H9 (cell line): ENCODE data around the gene S100A2. TPM values are rescaled to one million over a fixed set of nuclear protein-coding genes. Genes with fewer than 3 reads are reported as not detected.

Experiments
- DNase-seq: peaks from one replicate; pipeline ENCODE4 v3.0.0-alpha.2; 2017
- H2AFZ ChIP-seq: one replicate; pipeline ENCODE4 v1.6.1; 2013; ENCODE audit warnings: mild to moderate bottlenecking, low read length, control low read depth, moderate library complexity
- H2AK5ac ChIP-seq: 2 replicates; pipeline ENCODE4 v1.6.1; 2013; ENCODE audit warnings: low read length, control low read depth, mixed read lengths; ENCODE audit not compliant: insufficient read length
- H2BK120ac ChIP-seq: one replicate; pipeline ENCODE4 v1.6.1; 2013; ENCODE audit warnings: low read depth, mild to moderate bottlenecking, low read length, control low read depth, inconsistent platforms; ENCODE audit not compliant: poor library complexity, severe bottlenecking
- H2BK12ac ChIP-seq: 2 replicates; pipeline ENCODE4 v1.6.1; 2013; ENCODE audit warnings: low read length, control low read depth, mixed read lengths, low read depth; ENCODE audit not compliant: insufficient read length
- H2BK15ac ChIP-seq: 2 replicates; pipeline ENCODE4 v1.6.1; 2013; ENCODE audit warnings: low read depth, low read length, control low read depth
- H2BK20ac ChIP-seq: one replicate; pipeline ENCODE4 v1.6.1; 2013; ENCODE audit warnings: low read depth, mild to moderate bottlenecking, low read length, control low read depth, inconsistent platforms; ENCODE audit not compliant: poor library complexity, severe bottlenecking
- H2BK5ac ChIP-seq: 2 replicates; pipeline ENCODE4 v1.6.1; 2013; ENCODE audit warnings: low read length, control low read depth, mixed read lengths; ENCODE audit not compliant: insufficient read length
- H3K14ac ChIP-seq: 2 replicates; pipeline ENCODE4 v1.6.1; 2013; ENCODE audit warnings: low read length, control low read depth; ENCODE audit not compliant: insufficient read depth
- H3K18ac ChIP-seq: 2 replicates; pipeline ENCODE4 v1.6.1; 2013; ENCODE audit warnings: low read depth, mild to moderate bottlenecking, mixed read lengths, low read length, control low read depth; ENCODE audit not compliant: insufficient read length
- H3K23ac ChIP-seq: 2 replicates; pipeline ENCODE4 v1.6.1; 2013; ENCODE audit warnings: low read length, control low read depth, mixed read lengths, low read depth; ENCODE audit not compliant: insufficient read length
- H3K23me2 ChIP-seq: 2 replicates; pipeline ENCODE4 v1.6.1; 2013; ENCODE audit warnings: low read depth, mild to moderate bottlenecking, mixed read lengths, low read length, control low read depth; ENCODE audit not compliant: insufficient read length, poor library complexity, severe bottlenecking
- H3K27ac ChIP-seq: 2 replicates; pipeline ENCODE4 v1.5.1; 2013; ENCODE audit warnings: low read length, control low read depth, mixed read lengths, low read depth; ENCODE audit not compliant: insufficient read length
- H3K27me3 ChIP-seq: 2 replicates; pipeline ENCODE4 v1.6.1; 2013; ENCODE audit warnings: low read length, control low read depth, inconsistent platforms; ENCODE audit not compliant: insufficient read depth
- H3K4ac ChIP-seq: 2 replicates; pipeline ENCODE4 v1.6.1; 2013; ENCODE audit warnings: low read depth, mild to moderate bottlenecking, control low read depth, inconsistent platforms, low read length, moderate library complexity
- H3K4me1 ChIP-seq: 2 replicates; pipeline ENCODE4 v1.6.1; 2013; ENCODE audit warnings: low read length, control low read depth, inconsistent platforms; ENCODE audit not compliant: insufficient read depth
- H3K4me2 ChIP-seq: 2 replicates; pipeline ENCODE4 v1.6.1; 2013; ENCODE audit warnings: low read length, control low read depth, mixed read lengths; ENCODE audit not compliant: insufficient read length, insufficient read depth
- H3K56ac ChIP-seq: 2 replicates; pipeline ENCODE4 v1.6.1; 2013; ENCODE audit warnings: low read depth, mild to moderate bottlenecking, mixed read lengths, low read length, control low read depth; ENCODE audit not compliant: insufficient read length
- H3K79me1 ChIP-seq: 2 replicates; pipeline ENCODE4 v1.6.1; 2013; ENCODE audit warnings: low read depth, mild to moderate bottlenecking, moderate library complexity, low read length, control low read depth, inconsistent platforms; ENCODE audit not compliant: insufficient read depth, poor library complexity, severe bottlenecking
- H3K79me2 ChIP-seq: 2 replicates; pipeline ENCODE4 v1.6.1; 2013; ENCODE audit warnings: low read length, control low read depth, inconsistent platforms; ENCODE audit not compliant: insufficient read depth
- H3K9ac ChIP-seq: 2 replicates; pipeline ENCODE4 v1.6.1; 2013; ENCODE audit warnings: low read length, control low read depth, mixed read lengths; ENCODE audit not compliant: insufficient read length; ENCODE audit errors: extremely low read depth
- H3K9me3 ChIP-seq: one replicate; pipeline ENCODE4 v1.6.1; 2013; ENCODE audit warnings: low read depth, low read length, inconsistent platforms; ENCODE audit not compliant: control insufficient read depth
- H3T11ph ChIP-seq: one replicate; pipeline ENCODE4 v1.6.1; 2013; ENCODE audit warnings: mild to moderate bottlenecking, low read length, control low read depth, inconsistent platforms
- H4K20me1 ChIP-seq: one replicate; pipeline ENCODE4 v1.6.1; 2013; ENCODE audit not compliant: control insufficient read depth, insufficient read length, insufficient read depth
- H4K5ac ChIP-seq: 2 replicates; pipeline ENCODE4 v1.6.1; 2013; ENCODE audit warnings: low read depth, mild to moderate bottlenecking, mixed read lengths, low read length, control low read depth; ENCODE audit not compliant: insufficient read length
- H4K8ac ChIP-seq: replicated peaks from 2 replicates; pipeline ENCODE4 v1.6.1; 2013; ENCODE audit warnings: low read length, control low read depth, mixed read lengths, low read depth; ENCODE audit not compliant: insufficient read length
- H4K91ac ChIP-seq: 2 replicates; pipeline ENCODE4 v1.6.1; 2013; ENCODE audit warnings: low read depth, mild to moderate bottlenecking, moderate library complexity, mixed read lengths, low read length, control low read depth; ENCODE audit not compliant: insufficient read length
- H3K27ac Mint-ChIP-seq, 3 experiments: 2 replicates in 2 of 3; 3 replicates in 1 of 3; pipeline ENCODE4 v1.8.0; 2020 to 2021; ENCODE audit warnings: mixed read lengths in 3 of 3, mild to moderate bottlenecking in 1 of 3, moderate library complexity in 1 of 3
- H3K27me3 Mint-ChIP-seq: 2 replicates; pipeline ENCODE4 v1.8.0; 2021; ENCODE audit warnings: low read depth, mild to moderate bottlenecking, moderate library complexity, mixed read lengths
- H3K36me3 Mint-ChIP-seq, 3 experiments: 2 replicates in 2 of 3; 3 replicates in 1 of 3; pipeline ENCODE4 v1.8.0; 2020 to 2021; ENCODE audit warnings: low read depth in 3 of 3, mixed read lengths in 3 of 3; ENCODE audit not compliant: insufficient read depth in 1 of 3
- H3K4me1 Mint-ChIP-seq, 2 experiments: 2 replicates each; pipeline ENCODE4 v1.8.0; 2020; ENCODE audit warnings: mixed read lengths in 2 of 2
- H3K4me3 Mint-ChIP-seq, 2 experiments: 2 replicates in 1 of 2; 3 replicates in 1 of 2; pipeline ENCODE4 v1.8.0; 2020 to 2021; ENCODE audit warnings: mild to moderate bottlenecking in 2 of 2, mixed read lengths in 2 of 2, moderate library complexity in 1 of 2
- H3K9me3 Mint-ChIP-seq, 2 experiments: 2 replicates in 1 of 2; 3 replicates in 1 of 2; pipeline ENCODE4 v1.8.0; 2020; ENCODE audit warnings: mild to moderate bottlenecking in 2 of 2, mixed read lengths in 2 of 2, moderate library complexity in 1 of 2
- WGBS: extraction: QIAGEN DNeasy Blood & Tissue Kit; methylation state at CpG from one replicate; pipeline ENCODE4 v1.1.7; 2013; ENCODE audit warnings: missing lambda C conversion rate, low lambda C conversion rate, mixed read lengths; ENCODE audit not compliant: insufficient read length; ENCODE audit errors: extremely low coverage; 5-methylcytosine and 5-hydroxymethylcytosine counted together
- total RNA-seq: library from RNA; stranded (reverse); gene quantifications from 2 replicates; pipeline ENCODE4 v1.2.1, GENCODE V29; 2021
- TF ChIP-seq, protein P1 (sequence below): fragments of 200-600 bp; sonication (generic); conservative IDR thresholded peaks from 3 replicates; pipeline ENCODE4 v1.8.0; 2021; ENCODE audit warnings: antibody characterized with exemption, mild to moderate bottlenecking

The S100A2 gene
- total RNA-seq, 1 experiment from 2014 or later, result 0.57 TPM

GRCh38 chr1:153571706-153572105, 6.1 kb upstream of the S100A2 start:
- Histone ChIP-seq H3K23me2 (no peaks in the 10 kb centered on the region), H2BK20ac (no peak overlapping the region), H3K27me3 (no peaks in the 10 kb centered on the region), H3K14ac (no peak overlapping the region), H2AK5ac (no peak overlapping the region), H3K9ac (no peak overlapping the region), H3K23ac (no peak overlapping the region), H4K91ac (no peak overlapping the region), H3K79me2 (no peaks in the 10 kb centered on the region), H2BK15ac (no peak overlapping the region), H3K56ac (no peak overlapping the region), H2BK5ac (no peak overlapping the region), H2BK12ac (no peak overlapping the region), H3K4me2 (no peak overlapping the region), H3K4ac (no peak overlapping the region), H3T11ph (no peak overlapping the region), H2BK120ac (no peak overlapping the region), H4K20me1 (peaks cover 3% of the 10 kb centered on the region), H3K4me1 (peaks cover 2% of the 10 kb centered on the region; the same call in 1 of the 2 replicates), H3K79me1 (no peaks in the 10 kb centered on the region), H3K18ac (no peak overlapping the region), H3K9me3 (no peaks in the 10 kb centered on the region), H3K27ac (no peak overlapping the region), H2AFZ (no peak overlapping the region), H4K8ac (no peak overlapping the region), H4K5ac (no peak overlapping the region)
- no CpG with 5 or more reads among the region's 7 CpGs for WGBS
- H3K36me3 Mint-ChIP-seq, result peaks cover 0 to 6% (median 0%) of the 10 kb centered on the region in 3 experiments; a peak in 2 of 7 replicates
- H3K9me3 Mint-ChIP-seq, result peaks cover 12 to 15% of the 10 kb centered on the region in 2 experiments; a peak in 4 of 5 replicates
- TF ChIP-seq, protein P1, sequence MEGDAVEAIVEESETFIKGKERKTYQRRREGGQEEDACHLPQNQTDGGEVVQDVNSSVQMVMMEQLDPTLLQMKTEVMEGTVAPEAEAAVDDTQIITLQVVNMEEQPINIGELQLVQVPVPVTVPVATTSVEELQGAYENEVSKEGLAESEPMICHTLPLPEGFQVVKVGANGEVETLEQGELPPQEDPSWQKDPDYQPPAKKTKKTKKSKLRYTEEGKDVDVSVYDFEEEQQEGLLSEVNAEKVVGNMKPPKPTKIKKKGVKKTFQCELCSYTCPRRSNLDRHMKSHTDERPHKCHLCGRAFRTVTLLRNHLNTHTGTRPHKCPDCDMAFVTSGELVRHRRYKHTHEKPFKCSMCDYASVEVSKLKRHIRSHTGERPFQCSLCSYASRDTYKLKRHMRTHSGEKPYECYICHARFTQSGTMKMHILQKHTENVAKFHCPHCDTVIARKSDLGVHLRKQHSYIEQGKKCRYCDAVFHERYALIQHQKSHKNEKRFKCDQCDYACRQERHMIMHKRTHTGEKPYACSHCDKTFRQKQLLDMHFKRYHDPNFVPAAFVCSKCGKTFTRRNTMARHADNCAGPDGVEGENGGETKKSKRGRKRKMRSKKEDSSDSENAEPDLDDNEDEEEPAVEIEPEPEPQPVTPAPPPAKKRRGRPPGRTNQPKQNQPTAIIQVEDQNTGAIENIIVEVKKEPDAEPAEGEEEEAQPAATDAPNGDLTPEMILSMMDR, result no peak
- peaks cover 20 to 24% of the 10 kb centered on the region in 2 experiments for H3K4me1 Mint-ChIP-seq
- no peak for DNase-seq
- no peak overlapping the region for H3K27ac Mint-ChIP-seq
- no peak overlapping the region; a peak in 1 of 5 replicates for H3K4me3 Mint-ChIP-seq
- H3K27me3 Mint-ChIP-seq, result peaks cover 15% of the 10 kb centered on the region
